Measurements from ENCODE around the gene UBAC2.
"Not testable (repeated sequence)": the region's sequence is repeated elsewhere in the genome, so short reads cannot be mapped to it uniquely, and the experiment has no call there.

UBAC2 gene

GRCh38 chr13:99215184-99215830 is 14.7 kb downstream of the UBAC2 start:
- DNase-seq: peak; percentile 57 to 73

GRCh38 chr13:99217461-99218110 is 16.9 kb downstream of the UBAC2 start:
- DNase-seq: no peak

GRCh38 chr13:99218126-99218525 is 17.5 kb downstream of the UBAC2 start:
- DNase-seq: no peak

- DNase-seq: no peak
Measured at GRCh38 chr13:99218545-99218944, 17.9 kb downstream of the UBAC2 start.

GRCh38 chr13:99218969-99219368 is 18.3 kb downstream of the UBAC2 start:
- DNase-seq: peak; percentile 77 to 84

GRCh38 chr13:99220199-99220935 is 19.7 kb downstream of the UBAC2 start:
- DNase-seq: peak in 1 of 2 donors; percentile 60

GRCh38 chr13:99221567-99222239 is 21.0 kb downstream of the UBAC2 start:
- DNase-seq: no peak

GRCh38 chr13:99223587-99223986 is 22.9 kb downstream of the UBAC2 start:
- no peak for DNase-seq

- no peak for DNase-seq
Measured at GRCh38 chr13:99224021-99224420, 23.4 kb downstream of the UBAC2 start.

GRCh38 chr13:99225078-99225477 is 24.4 kb downstream of the UBAC2 start:
- no peak for DNase-seq

- no peak for DNase-seq
Measured at GRCh38 chr13:99226513-99226912, 25.9 kb downstream of the UBAC2 start.

GRCh38 chr13:99227331-99227900 is 26.8 kb downstream of the UBAC2 start:
- DNase-seq: no peak

- peak in 1 of 2 donors; percentile 69 for DNase-seq
Measured at GRCh38 chr13:99227909-99228688, 27.4 kb downstream of the UBAC2 start.

- peak in 1 of 2 donors; percentile 65 for DNase-seq
Measured at GRCh38 chr13:99228737-99229691, 28.4 kb downstream of the UBAC2 start.

GRCh38 chr13:99230588-99230987 is 29.9 kb downstream of the UBAC2 start:
- not testable (repeated sequence) for DNase-seq

GRCh38 chr13:99230991-99231390 is 30.3 kb downstream of the UBAC2 start:
- DNase-seq: no peak

GRCh38 chr13:99231721-99232120 is 31.1 kb downstream of the UBAC2 start:
- DNase-seq: peak in 1 of 2 donors; percentile 55

- peak in 1 of 2 donors; percentile 62 for DNase-seq
Measured at GRCh38 chr13:99237981-99238662, 37.5 kb downstream of the UBAC2 start.

GRCh38 chr13:99246100-99246499 is 45.4 kb downstream of the UBAC2 start:
- no peak for DNase-seq

- not testable (repeated sequence) for DNase-seq
Measured at GRCh38 chr13:99249178-99249577, 48.5 kb downstream of the UBAC2 start.
